Breast epithelium (tissue), 3 donors: ENCODE data around the gene KLF7.

Experiments used
- CTCF ChIP-seq, 3 donors: fragments of 450-650 bp; IDR thresholded peaks; one replicate each; pipeline ENCODE4 v1.5.1; 2016 to 2017; ENCODE audit warnings: antibody characterized with exemption in 3 of 3, mild to moderate bottlenecking in 3 of 3, moderate library complexity in 3 of 3
- POLR2A ChIP-seq: fragments of 450-650 bp; IDR thresholded peaks from one replicate; pipeline ENCODE4 v1.6.1; 2016; ENCODE audit warnings: antibody characterized with exemption, mild to moderate bottlenecking, moderate library complexity

GRCh38 chr2:207032490-207032889 is 133.3 kb downstream of the KLF7 start:
- TF ChIP-seq CTCF (IDR thresholded peaks at IDR 0.05) (no peak), POLR2A (no peak)
